ENCODE measurements around the gene CABLES2. TPM values are rescaled to one million over a fixed set of nuclear protein-coding genes. Genes with fewer than 3 reads are reported as not detected.

Gene CABLES2
- total and polyA plus RNA-seq, 2 of the 4 experiments (the other 2 are of a cell fraction): 1.4 to 5.1 TPM

GRCh38 chr20:62393830-62394229, 13.3 kb downstream of the CABLES2 start:
- Histone ChIP-seq H3K56ac (ENCODE audit: extremely low read depth, insufficient read depth, low read length) (no peak overlapping the region), H2BK5ac (ENCODE audit: low read depth, low read length, poor library complexity, severe bottlenecking) (no peak overlapping the region), H2BK120ac (ENCODE audit: low read depth, low read length) (no peak overlapping the region), H3K9me3 (ENCODE audit: control insufficient read depth, insufficient read depth, low read length) (no peaks in the 10 kb centered on the region), H3K79me1 (ENCODE audit: low read depth in 1 of 2, low read length in 2 of 2) (peaks cover 14 to 31% of the 10 kb centered on the region in 2 experiments), H3K9me1 (ENCODE audit: insufficient read depth, low read length) (0 out of 2 replicates have a peak, but pooled peaks cover 8% of the 10 kb centered on the region), H3K18ac (ENCODE audit: low read depth, low read length) (no peak overlapping the region), H3K4ac (ENCODE audit: low read depth, low read length) (no peak overlapping the region), H4K5ac (ENCODE audit: low read depth, low read length) (no peak overlapping the region), H2AFZ (replicated peaks; ENCODE audit: low read length, poor library complexity) (no peak overlapping the region), H3K14ac (replicated peaks; ENCODE audit: low read depth, low read length) (no peak overlapping the region), H3K4me3 (ENCODE audit: insufficient read depth, low read depth, low read length) (no peak overlapping the region), H2AK9ac (replicated peaks; ENCODE audit: low read depth, low read length, poor library complexity) (no peak overlapping the region), H4K91ac (ENCODE audit: insufficient read depth, low read depth, low read length) (no peak overlapping the region), H3K36me3 (ENCODE audit: control insufficient read depth, insufficient read depth, low read length) (peaks cover 43% of the 10 kb centered on the region), H3K9ac (ENCODE audit: low read depth, low read length) (no peak overlapping the region), H2BK20ac (ENCODE audit: low read depth, low read length) (no peak overlapping the region), H3K23ac (ENCODE audit: low read depth, low read length) (no peak overlapping the region), H2AK5ac (ENCODE audit: low read depth, low read length) (no peak overlapping the region), H3K4me2 (ENCODE audit: low read depth, low read length) (no peak overlapping the region), H2BK15ac (ENCODE audit: low read depth, low read length) (no peak overlapping the region), H3K4me1 (ENCODE audit: control insufficient read depth, insufficient read depth, low read length) (no peaks in the 10 kb centered on the region), H4K20me1 (ENCODE audit: insufficient read depth, low read length) (peaks cover 32% of the 10 kb centered on the region), H4K8ac (ENCODE audit: low read depth in 2 of 2, low read length in 2 of 2) (no peak overlapping the region), H3K27me3 (ENCODE audit: control insufficient read depth, insufficient read depth, low read length) (no peaks in the 10 kb centered on the region), H3K27ac (ENCODE audit: insufficient read depth, low read length) (no peak overlapping the region)
- no TSS peak for BruUV-seq (replicated peaks)
- TF ChIP-seq USF2 (IDR thresholded peaks at IDR 0.05; ENCODE audit: low read depth, low read length) (no peak), MXI1 (IDR thresholded peaks at IDR 0.05; ENCODE audit: borderline replicate concordance, low read depth, low read length) (no peak), CTCF (conservative IDR thresholded peaks at IDR 0.05; ENCODE audit: low read depth, low read length) (no peak), RAD21 (IDR thresholded peaks at IDR 0.05; ENCODE audit: low read length) (no peak), SMC3 (IDR thresholded peaks at IDR 0.05; ENCODE audit: low read depth, low read length) (no peak), CHD1 (IDR thresholded peaks at IDR 0.05; ENCODE audit: low read depth, low read length) (no peak), BHLHE40 (IDR thresholded peaks at IDR 0.05; ENCODE audit: low read depth, low read length) (no peak), ELK1 (IDR thresholded peaks at IDR 0.05; ENCODE audit: borderline replicate concordance, low read depth, low read length) (no peak), FOS (IDR thresholded peaks at IDR 0.05; ENCODE audit: low read depth, low read length) (no peak)
- in situ Hi-C loops (cut with MboI; ENCODE audit: low sequenced_read_pairs) (loop anchor here (25.0 kb wide), 1 partner anchor 382 kb away; no protein-coding TSS in a partner anchor), intact Hi-C loops (cut with micrococcal nuclease) (no loop called here), dilution Hi-C loops (cut with HindIII; ENCODE audit: low sequenced_read_pairs, unreplicated experiment) (loop anchor here (25.0 kb wide), 1 partner anchor 107 kb away; no protein-coding TSS in a partner anchor)
- CTCF ChIA-PET: no interaction called here
- ATAC-seq (ENCODE audit: low read depth) (no peak), DNase-seq (no peak)
- WGBS, 2 experiments (ENCODE audit: extremely low coverage in 2 of 2, insufficient read length in 1 of 2): 88% methylated on average over 5 of the region's 24 CpGs; no CpG with 5 or more reads in 1 of the 2 experiments
- POLR2A ChIA-PET (ENCODE audit: unreplicated experiment): no interaction called here

All from IMR-90 (cell line).